B cell (primary cell): Measurements from ENCODE around the gene ATXN3L. TPM values are rescaled to one million over a fixed set of nuclear protein-coding genes. Genes with fewer than 3 reads are reported as not detected.

ENCODE experiments used
- ATAC-seq: fragments of 200-7000 bp; cut with Tn5 transposase; one replicate; pipeline ENCODE4 v1.10.0; 2021; ENCODE audit warnings: low read depth, mild to moderate bottlenecking, moderate number of reproducible peaks, moderate library complexity
- CTCF ChIA-PET: fragments of 350-600 bp; sonication (Branson Sonifier 250); formaldehyde crosslinking; loops from one replicate; lab custom pipeline; 2021; ENCODE audit warnings: antibody characterized with exemption, inconsistent platforms; lab: Charles Lee
- POLR2A ChIA-PET: fragments of 350-600 bp; sonication (Branson Sonifier 250); formaldehyde crosslinking; loops from one replicate; lab custom pipeline; 2021; ENCODE audit warnings: antibody characterized with exemption; lab: Charles Lee
- DNase-seq: peaks from one replicate; pipeline ENCODE4 v3.0.0; 2013
- H2AFZ ChIP-seq: 2 replicates; pipeline ENCODE4 v1.6.1; 2012; ENCODE audit warnings: mild to moderate bottlenecking, low read depth, low read length; ENCODE audit not compliant: insufficient read depth, poor library complexity, severe bottlenecking
- H3K27ac ChIP-seq, 2 donors: 1 replicate in 1 of 2; 2 replicates in 1 of 2; pipeline ENCODE4 v1.5.1; 2012 to 2013; ENCODE audit warnings: low read length in 2 of 2, mild to moderate bottlenecking in 2 of 2, moderate library complexity in 1 of 2
- H3K27me3 ChIP-seq, 4 experiments: fragments of 200-600 bp in 1 of 4; sonication (generic) in 1 of 4; replicated peaks in 1 of 4; 1 replicate in 2 of 4; 2 replicates in 2 of 4; pipeline versions ENCODE4 v1.6.1 to v1.7.0; 2013 to 2016; ENCODE audit warnings: low read length in 3 of 4, mild to moderate bottlenecking in 2 of 4, mixed read lengths in 1 of 4, moderate library complexity in 1 of 4; ENCODE audit not compliant: insufficient read depth in 4 of 4, control insufficient read depth in 3 of 4; ENCODE audit errors: control extremely low read depth in 1 of 4
- H3K36me3 ChIP-seq, 2 experiments: replicated peaks in 1 of 2; 1 replicate in 1 of 2; 2 replicates in 1 of 2; pipeline versions ENCODE4 v1.6.1 to v1.7.1; 2013; ENCODE audit warnings: low read length in 1 of 2; ENCODE audit not compliant: insufficient read depth in 2 of 2, control insufficient read depth in 1 of 2; ENCODE audit errors: control extremely low read depth in 1 of 2, extremely low read depth in 1 of 2
- H3K4me1 ChIP-seq, 2 donors: fragments of 200-600 bp in 1 of 2; sonication (generic) in 1 of 2; 1 replicate in 1 of 2; 2 replicates in 1 of 2; pipeline versions ENCODE4 v1.5.1 to v1.6.1; 2013 to 2017; ENCODE audit warnings: low read length in 2 of 2; ENCODE audit not compliant: control insufficient read depth in 2 of 2, insufficient read depth in 2 of 2
- H3K4me2 ChIP-seq: replicated peaks from 2 replicates; pipeline ENCODE3; 2012; ENCODE audit warnings: mild to moderate bottlenecking, low read depth, low read length; ENCODE audit not compliant: poor library complexity, severe bottlenecking
- H3K4me3 ChIP-seq, 5 experiments: fragments of 200-600 bp in 1 of 5; sonication (generic) in 1 of 5; 1 replicate in 3 of 5; 2 replicates in 2 of 5; pipeline versions ENCODE4 v1.5.1 to v1.7.0; 2011 to 2016; ENCODE audit warnings: low read length in 4 of 5, mild to moderate bottlenecking in 4 of 5, low read depth in 2 of 5, control low read depth in 1 of 5, moderate library complexity in 1 of 5; ENCODE audit not compliant: insufficient read depth in 1 of 5; ENCODE audit errors: control extremely low read depth in 1 of 5, extremely low read depth in 1 of 5
- H3K79me2 ChIP-seq: fragments of 200-600 bp; sonication (generic); one replicate; pipeline ENCODE4 v1.6.0; 2016; ENCODE audit warnings: low read length; ENCODE audit not compliant: control insufficient read depth, insufficient read depth
- H3K9ac ChIP-seq: fragments of 200-600 bp; sonication (generic); 2 replicates; pipeline ENCODE4 v1.6.1; 2017; ENCODE audit warnings: mild to moderate bottlenecking, low read length, moderate library complexity
- H3K9me3 ChIP-seq, 3 donors: one replicate each; pipeline versions ENCODE4 v1.6.1 to v1.7.1; 2013; ENCODE audit warnings: low read length in 2 of 3; ENCODE audit not compliant: control insufficient read depth in 2 of 3, insufficient read depth in 1 of 3; ENCODE audit errors: control extremely low read depth in 1 of 3
- H4K20me1 ChIP-seq: 2 replicates; pipeline ENCODE4 v1.6.0; 2012; ENCODE audit warnings: mild to moderate bottlenecking, low read length; ENCODE audit not compliant: insufficient read depth, control insufficient read depth, poor library complexity, severe bottlenecking
- H3K27ac Mint-ChIP-seq: one replicate; pipeline ENCODE4 v1.8.0; 2021; ENCODE audit warnings: mixed read lengths
- H3K27me3 Mint-ChIP-seq: one replicate; pipeline ENCODE4 v1.8.0; 2021; ENCODE audit warnings: mixed read lengths
- H3K4me1 Mint-ChIP-seq: one replicate; pipeline ENCODE4 v1.8.0; 2021; ENCODE audit warnings: mixed read lengths
- H3K4me3 Mint-ChIP-seq: one replicate; pipeline ENCODE4 v1.8.0; 2021; ENCODE audit warnings: mixed read lengths
- H3K9me3 Mint-ChIP-seq: one replicate; pipeline ENCODE4 v1.8.0; 2022; ENCODE audit warnings: mixed read lengths; ENCODE audit not compliant: insufficient read depth
- CTCF ChIP-seq: fragments of 200-600 bp; IDR thresholded peaks from one replicate; pipeline ENCODE4 v1.8.0; 2022; ENCODE audit warnings: antibody characterized with exemption, mild to moderate bottlenecking
- EZH2 ChIP-seq: IDR thresholded peaks from 2 replicates; pipeline ENCODE4 v1.6.1; 2012; ENCODE audit warnings: borderline replicate concordance, low read depth, mild to moderate bottlenecking, moderate library complexity, low read length; ENCODE audit not compliant: insufficient read depth, poor library complexity, severe bottlenecking
- WGBS: methylation state at CpG from one replicate; pipeline ENCODE4 v1.1.5; 2013; ENCODE audit warnings: missing lambda C conversion rate; ENCODE audit not compliant: insufficient coverage; 5-methylcytosine and 5-hydroxymethylcytosine counted together
- intact Hi-C: fragments of 100-400 bp; cut with micrococcal nuclease; formaldehyde crosslinking; loops from one replicate; pipeline ENCODE4 v1.10.0; 2022
- polyA plus RNA-seq: library from polyadenylated mRNA; depleted of rRNA; stranded (reverse); fragments of >200 nt; gene quantifications from 2 replicates; pipeline ENCODE4 v1.2.3, GENCODE V29; 2012
- total RNA-seq, 2 donors: library from RNA; stranded (reverse); fragments of 120-200 nt in 1 of 2; gene quantifications; 1 replicate in 1 of 2; 2 replicates in 1 of 2; pipeline versions ENCODE4 v1.2.3 to v1.2.4, GENCODE V29; 2013 to 2022

The ATXN3L gene
- total and polyA plus RNA-seq, 2 donors (not counting 1 experiment from before 2014, with no cell fraction given): not detected

- Histone ChIP-seq H2AFZ (peak overlapping the region; percentile 30), H3K27me3 (no peaks in the 10 kb centered on the region), H4K20me1 (no peaks in the 10 kb centered on the region), H3K4me1 (peaks cover 11 to 13% of the 10 kb centered on the region in 2 donors), H3K36me3 (no peaks in the 10 kb centered on the region), H3K4me3 (no peak overlapping the region), H3K27ac (peak overlapping the region; percentile 60 to 67), H3K9ac (no peak overlapping the region), H3K79me2 (no peaks in the 10 kb centered on the region), H3K4me2 (no peak overlapping the region), H3K9me3 (peaks cover 0 to 15% (median 12%) of the 10 kb centered on the region in 3 donors)
- intact Hi-C loops: loop anchor here (2.0 kb wide), 1 partner anchor 203 kb away; no protein-coding TSS in a partner anchor
- DNase-seq: peak; percentile 62
- Mint-ChIP-seq H3K27me3 (no peaks in the 10 kb centered on the region), H3K27ac (peak overlapping the region; percentile 88), H3K4me1 (peaks cover 10% of the 10 kb centered on the region), H3K9me3 (no peaks in the 10 kb centered on the region), H3K4me3 (no peak overlapping the region)
- no CpG with 5 or more reads among the region's 2 CpGs for WGBS
- CTCF ChIA-PET: interaction anchor here (0.6 to 2.4 kb wide), 8 partner anchors 28 to 338 kb away, joined by 3 to 18 read pairs (median 4); no protein-coding TSS in a partner anchor
- POLR2A ChIA-PET: no interaction called here
- TF ChIP-seq CTCF (no peak), EZH2 (no peak)
- peak; percentile 79 for ATAC-seq
These were observed 36.3 kb downstream of the ATXN3L start for GRCh38 chrX:13283512-13283911.

GRCh38 chrX:13281289-13281688, 38.6 kb downstream of the ATXN3L start:
- no peaks in the 10 kb centered on the region for H3K9me3 Mint-ChIP-seq
- peaks cover 10% of the 10 kb centered on the region for H3K4me1 Mint-ChIP-seq
- no peak overlapping the region for H3K4me3 ChIP-seq
- CTCF ChIA-PET: no interaction called here
- ATAC-seq (no peak), DNase-seq (no peak)
- H3K9ac ChIP-seq: no peak overlapping the region
- H3K27me3 Mint-ChIP-seq: no peaks in the 10 kb centered on the region
- no peaks in the 10 kb centered on the region for H3K27me3 ChIP-seq
- H3K4me2 ChIP-seq: no peak overlapping the region
- H3K36me3 ChIP-seq: no peaks in the 10 kb centered on the region
- no peaks in the 10 kb centered on the region for H3K79me2 ChIP-seq
- POLR2A ChIA-PET: no interaction called here
- intact Hi-C loops: no loop called here
- WGBS: no CpG with 5 or more reads among the region's 6 CpGs
- no peak for TF ChIP-seq CTCF
- TF ChIP-seq EZH2: no peak
- no peak overlapping the region for H3K27ac Mint-ChIP-seq
- no peak overlapping the region for H2AFZ ChIP-seq
- H3K4me3 Mint-ChIP-seq: no peak overlapping the region
- peaks cover 0 to 15% (median 12%) of the 10 kb centered on the region in 3 donors for H3K9me3 ChIP-seq
- no peak overlapping the region for H3K27ac ChIP-seq
- no peaks in the 10 kb centered on the region for H4K20me1 ChIP-seq
- peaks cover 11 to 13% of the 10 kb centered on the region in 2 donors for H3K4me1 ChIP-seq
